NB4 (cell line): ENCODE measurements around the gene YES1.

Source experiments
- CTCF ChIP-seq: IDR thresholded peaks from one replicate; pipeline ENCODE4 v1.5.1; 2012; ENCODE audit warnings: low read depth, low read length
- MAX ChIP-seq: IDR thresholded peaks from 2 replicates; pipeline ENCODE4 v1.6.1; 2011; ENCODE audit warnings: low read depth, low read length
- POLR2A ChIP-seq: IDR thresholded peaks from 2 replicates; pipeline ENCODE4 v1.6.1; 2011; ENCODE audit warnings: mild to moderate bottlenecking; ENCODE audit not compliant: insufficient read length; ENCODE audit errors: extremely low read depth

- TF ChIP-seq CTCF (no peak), POLR2A (no peak), MAX (no peak)
Observed at GRCh38 chr18:686339-687111, 125.5 kb downstream of the YES1 start.
